Melanocyte of skin (primary cell): ENCODE measurements around the gene PPP1R14B. TPM values are rescaled to one million over a fixed set of nuclear protein-coding genes. Genes with fewer than 3 reads are reported as not detected.

ENCODE experiments used
- small RNA-seq, 2 donors: library from RNA; depleted of rRNA; stranded (forward); fragments of <200 nt; gene quantifications; one replicate each; pipeline ENCODE3, GENCODE V24; 2012
- total RNA-seq, 2 donors: library from RNA; depleted of rRNA; stranded (reverse); fragments of >200 nt; gene quantifications; 2 replicates each; pipeline ENCODE4 v1.2.3, GENCODE V29; 2012

The PPP1R14B gene
- total RNA-seq, 2 donors = 66.8 to 144 TPM

Small RNA genes within 50 kb of the gene (small RNA-seq; reads per million reads assigned to genes)
- 0 reads per million in 2 donors for gene RF00019

Other genes with a start within 250 kb of the PPP1R14B start
- gene FLRT1, start 211.0 kb downstream of the PPP1R14B start, total RNA-seq = not detected
- 10 to 100 TPM; 20.0 to 23.3 TPM for gene MACROD1, start 80.8 kb downstream of the PPP1R14B start, total RNA-seq
- gene STIP1, start 60.8 kb downstream of the PPP1R14B start, total RNA-seq = 100 to 1,000 TPM; 176 to 357 TPM
- 10 to 100 TPM; 31.6 to 41.3 TPM for gene FERMT3, start 40.2 kb downstream of the PPP1R14B start, total RNA-seq
- 10 to 100 TPM; 21.0 to 33.0 TPM for gene TRPT1, start 20.8 kb downstream of the PPP1R14B start, total RNA-seq
- 10 to 100 TPM; 64.0 to 75.3 TPM for gene NUDT22, start 20.7 kb downstream of the PPP1R14B start, total RNA-seq
- 10 to 100 TPM in 1 of 2 donors, 1 to 10 TPM in 1; 4.3 to 11.4 TPM for gene DNAJC4, start 16.4 kb downstream of the PPP1R14B start, total RNA-seq
- gene VEGFB, start 12.4 kb downstream of the PPP1R14B start, total RNA-seq = 10 to 100 TPM; 42.6 to 57.1 TPM
- gene FKBP2, start 5.8 kb downstream of the PPP1R14B start, total RNA-seq = 10 to 100 TPM; 28.2 to 57.3 TPM
- 10 to 100 TPM; 20.0 to 28.0 TPM for gene PLCB3, start 4.6 kb upstream of the PPP1R14B start, total RNA-seq
- 10 to 100 TPM; 60.6 to 69.5 TPM for gene BAD, start 37.7 kb upstream of the PPP1R14B start, total RNA-seq
- gene GPR137, start 38.9 kb upstream of the PPP1R14B start, total RNA-seq = 10 to 100 TPM; 16.0 to 21.7 TPM
- under 1 TPM in 1 of 2 donors, not detected in 1; 0.34 TPM for gene KCNK4, start 44.4 kb upstream of the PPP1R14B start, total RNA-seq
- gene CATSPERZ, start 53.4 kb upstream of the PPP1R14B start, total RNA-seq = under 1 TPM; 0.34 to 0.67 TPM
- gene ESRRA, start 58.6 kb upstream of the PPP1R14B start, total RNA-seq = 10 to 100 TPM; 29.9 to 37.6 TPM
- gene TRMT112, start 70.6 kb upstream of the PPP1R14B start, total RNA-seq = 100 to 1,000 TPM; 121 to 195 TPM
- gene PRDX5, start 71.2 kb upstream of the PPP1R14B start, total RNA-seq = 100 to 1,000 TPM; 128 to 150 TPM
- 1 to 10 TPM; 2.1 to 2.7 TPM for gene CCDC88B, start 93.3 kb upstream of the PPP1R14B start, total RNA-seq
- gene RPS6KA4, start 112.2 kb upstream of the PPP1R14B start, total RNA-seq = 10 to 100 TPM; 48.6 to 50.2 TPM